Neural cell (in vitro differentiated cells): Measurements from ENCODE around the gene LDHAL6B. TPM values are rescaled to one million over a fixed set of nuclear protein-coding genes. Genes with fewer than 3 reads are reported as not detected.

Experiments
- H2AFZ ChIP-seq: fragments of 200-600, 300-800 bp; sonication (generic), shearing (Covaris generic); 2 replicates; pipeline ENCODE4 v1.6.0; 2014; ENCODE audit warnings: low read depth, mild to moderate bottlenecking, antibody characterized with exemption, low read length, moderate library complexity
- H3F3A ChIP-seq: fragments of 200-600 bp; shearing (Covaris generic); 2 replicates; pipeline ENCODE4 v1.6.1; 2016; ENCODE audit warnings: mild to moderate bottlenecking, moderate library complexity, mixed read lengths, antibody characterized with exemption, low read length; ENCODE audit not compliant: insufficient read depth, poor library complexity, severe bottlenecking
- H3K27ac ChIP-seq: fragments of 200-600, 300-800 bp; sonication (generic), shearing (Covaris generic); 2 replicates; pipeline ENCODE4 v1.5.1; 2014; ENCODE audit warnings: mild to moderate bottlenecking, low read length, moderate library complexity
- H3K27me3 ChIP-seq: fragments of 300-800, 200-600 bp; sonication (generic), shearing (Covaris generic); 2 replicates; pipeline ENCODE4 v1.6.0; 2014; ENCODE audit warnings: mild to moderate bottlenecking, low read depth, low read length, moderate library complexity; ENCODE audit not compliant: insufficient read depth
- H3K36me3 ChIP-seq: fragments of 300-800, 200-600 bp; sonication (generic), shearing (Covaris generic); 2 replicates; pipeline ENCODE4 v1.5.1; 2014; ENCODE audit warnings: mild to moderate bottlenecking, antibody characterized with exemption, low read length, moderate library complexity; ENCODE audit not compliant: insufficient read depth
- H3K4me2 ChIP-seq: fragments of 300-800, 200-600 bp; sonication (generic), shearing (Covaris generic); 2 replicates; pipeline ENCODE4 v1.6.0; 2014; ENCODE audit warnings: mild to moderate bottlenecking, low read length
- H3K4me3 ChIP-seq: fragments of 300-800, 200-600 bp; sonication (generic), shearing (Covaris generic); 2 replicates; pipeline ENCODE4 v1.5.1; 2014; ENCODE audit warnings: mild to moderate bottlenecking, low read length, moderate library complexity
- H3K79me2 ChIP-seq: fragments of 200-600 bp; shearing (Covaris generic); replicated peaks from 2 replicates; pipeline ENCODE4 v1.6.0; 2014; ENCODE audit warnings: mild to moderate bottlenecking, low read length, moderate library complexity; ENCODE audit not compliant: insufficient read depth
- H3K9ac ChIP-seq: fragments of 300-800, 200-600 bp; sonication (generic), shearing (Covaris generic); 2 replicates; pipeline ENCODE4 v1.6.1; 2016; ENCODE audit warnings: mild to moderate bottlenecking, low read length, mixed read lengths
- H3K9me2 ChIP-seq: fragments of 200-600 bp; shearing (Covaris generic); 2 replicates; pipeline ENCODE4 v1.6.1; 2016; ENCODE audit warnings: mild to moderate bottlenecking, low read length, mixed read lengths; ENCODE audit not compliant: insufficient read depth
- H3K9me3 ChIP-seq: fragments of 200-600, 300-800 bp; sonication (generic), shearing (Covaris generic); 2 replicates; pipeline ENCODE4 v1.6.1; 2016; ENCODE audit warnings: mild to moderate bottlenecking, mixed run types, low read length, moderate library complexity, mixed read lengths
- H4K20me1 ChIP-seq: fragments of 200-600 bp; shearing (Covaris generic); 2 replicates; pipeline ENCODE4 v1.6.1; 2016; ENCODE audit warnings: mild to moderate bottlenecking, mixed run types; ENCODE audit not compliant: insufficient read depth
- CTCF ChIP-seq: fragments of 450-650 bp; IDR thresholded peaks from 2 replicates; pipeline ENCODE4 v1.5.1; 2014; ENCODE audit warnings: antibody characterized with exemption, mild to moderate bottlenecking, moderate library complexity; ENCODE audit not compliant: poor library complexity, severe bottlenecking
- EP300 ChIP-seq: fragments of 450-650 bp; conservative IDR thresholded peaks from 2 replicates; pipeline ENCODE4 v1.6.1; 2014; ENCODE audit warnings: antibody characterized with exemption, mild to moderate bottlenecking, moderate library complexity; ENCODE audit not compliant: poor library complexity, severe bottlenecking
- EZH2 ChIP-seq: fragments of 200-600, 300-800 bp; shearing (Covaris generic), sonication (generic); IDR thresholded peaks from 2 replicates; pipeline ENCODE4 v1.6.1; 2014; ENCODE audit warnings: antibody characterized with exemption, low read length, borderline replicate concordance, mild to moderate bottlenecking; ENCODE audit not compliant: insufficient read depth, poor library complexity, severe bottlenecking
- MXI1 ChIP-seq: fragments of 450-650 bp; conservative IDR thresholded peaks from 2 replicates; pipeline ENCODE4 v1.6.1; 2014; ENCODE audit warnings: antibody characterized with exemption, mild to moderate bottlenecking; ENCODE audit not compliant: poor library complexity, severe bottlenecking
- POLR2AphosphoS5 ChIP-seq: IDR thresholded peaks from 2 replicates; pipeline ENCODE4 v1.6.1; 2012
- RAD21 ChIP-seq: fragments of 450-650 bp; conservative IDR thresholded peaks from 2 replicates; pipeline ENCODE4 v1.6.1; 2014; ENCODE audit warnings: antibody characterized with exemption, mild to moderate bottlenecking, moderate library complexity
- REST ChIP-seq: IDR thresholded peaks from 2 replicates; pipeline ENCODE4 v1.6.1; 2012; ENCODE audit warnings: borderline replicate concordance
- SMC3 ChIP-seq: fragments of 450-650 bp; conservative IDR thresholded peaks from 2 replicates; pipeline ENCODE4 v1.6.1; 2014; ENCODE audit warnings: antibody characterized with exemption, mild to moderate bottlenecking, moderate library complexity; ENCODE audit not compliant: poor library complexity
- TAF1 ChIP-seq: IDR thresholded peaks from 2 replicates; pipeline ENCODE4 v1.6.1; 2012; ENCODE audit warnings: low read depth
- polyA plus RNA-seq: library from polyadenylated mRNA; depleted of rRNA; stranded (reverse); fragments of >200 nt; gene quantifications from 2 replicates; pipeline ENCODE4 v1.2.3, GENCODE V29; 2014

The LDHAL6B gene
- polyA plus RNA-seq, 1 donor from 2014 or later: not detected

GRCh38 chr15:59173194-59173593 is 33.4 kb upstream of the LDHAL6B start:
- no peak overlapping the region for H3K4me3 ChIP-seq
- no peaks in the 10 kb centered on the region for H3K36me3 ChIP-seq
- no peak overlapping the region for H3K9ac ChIP-seq
- H2AFZ ChIP-seq: no peak overlapping the region
- no peaks in the 10 kb centered on the region for H4K20me1 ChIP-seq
- no peak for TF ChIP-seq MXI1
- TF ChIP-seq RAD21: no peak
- no peak for TF ChIP-seq POLR2AphosphoS5
- no peak for TF ChIP-seq SMC3
- TF ChIP-seq REST: no peak
- no peak for TF ChIP-seq TAF1
- TF ChIP-seq EZH2: no peak
- TF ChIP-seq CTCF: no peak
- no peak for TF ChIP-seq EP300
- H3K9me3 ChIP-seq: no peaks in the 10 kb centered on the region
- no peaks in the 10 kb centered on the region for H3F3A ChIP-seq
- no peak overlapping the region for H3K4me2 ChIP-seq
- H3K79me2 ChIP-seq: no peaks in the 10 kb centered on the region
- H3K27me3 ChIP-seq: no peaks in the 10 kb centered on the region
- no peak overlapping the region for H3K27ac ChIP-seq
- H3K9me2 ChIP-seq: no peaks in the 10 kb centered on the region

GRCh38 chr15:59174151-59174834 is 32.4 kb upstream of the LDHAL6B start:
- no peaks in the 10 kb centered on the region for H3F3A ChIP-seq
- no peaks in the 10 kb centered on the region for H3K9me2 ChIP-seq
- H2AFZ ChIP-seq: no peak overlapping the region
- no peaks in the 10 kb centered on the region for H3K79me2 ChIP-seq
- no peak overlapping the region for H3K27ac ChIP-seq
- no peak overlapping the region for H3K4me2 ChIP-seq
- no peak for TF ChIP-seq REST
- TF ChIP-seq SMC3: no peak
- TF ChIP-seq EP300: no peak
- TF ChIP-seq CTCF: no peak
- no peak for TF ChIP-seq TAF1
- no peak for TF ChIP-seq EZH2
- no peak for TF ChIP-seq POLR2AphosphoS5
- TF ChIP-seq RAD21: no peak
- no peak for TF ChIP-seq MXI1
- no peak overlapping the region for H3K4me3 ChIP-seq
- H4K20me1 ChIP-seq: no peaks in the 10 kb centered on the region
- no peaks in the 10 kb centered on the region for H3K27me3 ChIP-seq
- H3K9me3 ChIP-seq: no peaks in the 10 kb centered on the region
- H3K9ac ChIP-seq: no peak overlapping the region
- no peaks in the 10 kb centered on the region for H3K36me3 ChIP-seq
